ENCODE data around the gene CLDN10.
"Not testable (repeated sequence)": the region's sequence is repeated elsewhere in the genome, so short reads cannot be mapped to it uniquely, and the experiment has no call there.

Gene CLDN10, protein sequence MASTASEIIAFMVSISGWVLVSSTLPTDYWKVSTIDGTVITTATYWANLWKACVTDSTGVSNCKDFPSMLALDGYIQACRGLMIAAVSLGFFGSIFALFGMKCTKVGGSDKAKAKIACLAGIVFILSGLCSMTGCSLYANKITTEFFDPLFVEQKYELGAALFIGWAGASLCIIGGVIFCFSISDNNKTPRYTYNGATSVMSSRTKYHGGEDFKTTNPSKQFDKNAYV

GRCh38 chr13:95552539-95553441 is at the start of gene CLDN10:
CLDN10 (plus strand) TSS chr13:95552720; CDS start chr13:95552754, 34 bp downstream.
- FAIRE-seq = no peak
- DNase-seq (ENCODE audit: low spot score) = no peak

- DNase-seq (ENCODE audit: low spot score) = no peak
Observed at GRCh38 chr13:95503662-95504061, 48.9 kb upstream of the CLDN10 start.

GRCh38 chr13:95505265-95505664 is 47.3 kb upstream of the CLDN10 start:
- no peak for DNase-seq (ENCODE audit: low spot score)
- FAIRE-seq = no peak

More at GRCh38 chr13:95503662-95504061, 48.9 kb upstream of the CLDN10 start:
- no peak for FAIRE-seq

GRCh38 chr13:95505986-95506385 is 46.5 kb upstream of the CLDN10 start:
- DNase-seq (ENCODE audit: low spot score) (no peak), FAIRE-seq (no peak)

GRCh38 chr13:95507991-95508390 is 44.5 kb upstream of the CLDN10 start:
- FAIRE-seq = no peak
- no peak for DNase-seq (ENCODE audit: low spot score)

- no peak for FAIRE-seq
- DNase-seq (ENCODE audit: low spot score) = no peak
Observed at GRCh38 chr13:95508996-95509395, 43.5 kb upstream of the CLDN10 start.

DNA sequence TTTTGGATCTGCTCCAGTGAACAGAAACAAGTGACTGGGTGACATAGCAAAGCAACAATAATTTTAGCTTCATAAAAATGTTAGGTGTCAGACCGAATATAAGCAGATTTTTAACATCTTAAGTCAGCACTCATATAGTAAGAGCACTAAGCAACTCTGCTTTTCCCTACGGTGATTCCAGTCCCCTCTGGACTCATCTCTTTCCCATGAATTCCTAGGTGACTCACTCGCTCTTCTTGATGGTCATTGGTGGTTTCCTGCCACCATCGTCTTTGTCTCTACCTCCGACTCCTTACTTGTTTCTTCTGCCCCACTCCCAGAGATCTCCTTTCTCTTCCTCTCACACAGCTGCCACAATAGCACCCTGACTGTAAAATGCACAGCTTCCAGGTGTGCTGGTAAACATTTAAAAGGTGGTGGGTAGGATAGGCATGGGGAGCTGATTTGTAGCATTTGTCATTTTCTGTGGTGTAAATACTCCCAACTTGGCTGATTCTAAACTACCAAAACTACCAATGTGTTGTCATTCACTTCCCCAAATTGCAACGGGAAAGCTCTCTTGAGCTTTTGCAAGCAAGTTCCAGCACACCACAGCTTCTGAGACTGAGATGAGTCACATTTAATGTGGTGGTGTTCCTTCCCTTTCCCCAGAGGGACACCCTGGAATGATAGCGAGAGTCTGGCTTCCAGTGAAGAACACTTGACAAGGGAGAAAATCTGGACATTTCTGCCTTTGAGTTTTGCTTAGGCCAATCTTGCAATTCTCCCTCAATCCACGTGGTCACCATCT is 42.8 kb upstream of the CLDN10 start:
- FAIRE-seq (no peak), DNase-seq (ENCODE audit: low spot score) (peak; percentile 38)

- FAIRE-seq (no peak), DNase-seq (ENCODE audit: low spot score) (no peak)
Observed at GRCh38 chr13:95510950-95511349, 41.6 kb upstream of the CLDN10 start.

- no peak for FAIRE-seq
Observed at GRCh38 chr13:95512424-95512823, 40.1 kb upstream of the CLDN10 start.

GRCh38 chr13:95512957-95513356 is 39.6 kb upstream of the CLDN10 start:
- no peak for DNase-seq (ENCODE audit: low spot score)
- FAIRE-seq = no peak

More at GRCh38 chr13:95512424-95512823, 40.1 kb upstream of the CLDN10 start:
- DNase-seq (ENCODE audit: low spot score) = no peak

DNA sequence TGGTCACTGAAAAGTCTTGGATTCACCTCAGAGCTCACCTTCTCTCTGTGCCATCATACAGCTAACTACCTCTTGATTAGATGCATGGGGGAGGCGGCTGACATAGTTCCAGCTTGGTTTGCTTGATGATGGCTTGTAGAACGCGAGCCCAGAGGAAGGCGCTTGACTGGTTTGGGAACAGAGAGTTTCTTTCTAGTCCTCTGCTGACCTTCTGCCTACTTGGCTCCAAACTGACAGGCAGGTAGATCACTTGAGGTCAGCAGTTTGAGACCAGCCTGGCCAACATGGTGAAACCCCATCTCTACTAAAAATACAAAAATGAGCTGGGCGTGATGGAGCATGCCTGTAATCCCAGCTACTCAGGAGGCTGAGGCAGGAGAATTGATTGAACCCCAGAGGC is 36.9 kb upstream of the CLDN10 start:
- not testable (repeated sequence) for FAIRE-seq; DNase-seq (ENCODE audit: low spot score)

GRCh38 chr13:95516021-95516420 is 36.5 kb upstream of the CLDN10 start:
- no peak for DNase-seq (ENCODE audit: low spot score)

DNA sequence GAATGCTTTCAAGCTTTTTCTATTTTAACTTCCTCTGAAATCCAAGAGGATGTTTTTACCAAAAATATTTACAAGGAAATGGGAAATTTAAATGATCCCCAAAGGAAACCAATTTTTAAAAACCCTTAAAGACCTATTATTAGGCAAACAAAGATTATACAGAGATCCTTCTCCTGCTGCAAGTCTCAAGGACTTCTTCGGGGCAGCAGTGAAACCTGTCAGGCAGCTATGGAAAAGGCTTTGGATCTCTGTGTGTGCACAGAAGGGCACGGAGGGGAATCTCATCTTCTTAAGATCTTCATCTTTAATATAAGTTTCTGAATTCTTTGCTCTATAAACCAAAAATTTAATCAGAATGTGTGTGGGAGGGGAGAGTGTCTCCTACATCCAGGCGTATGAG is 36.0 kb upstream of the CLDN10 start:
- DNase-seq (ENCODE audit: low spot score) (no peak), FAIRE-seq (no peak)

More at GRCh38 chr13:95516021-95516420, 36.5 kb upstream of the CLDN10 start:
- FAIRE-seq = no peak

GRCh38 chr13:95523598-95523997 is 28.9 kb upstream of the CLDN10 start:
- DNase-seq (ENCODE audit: low spot score) = no peak
- FAIRE-seq = no peak

GRCh38 chr13:95524264-95524901 is 28.1 kb upstream of the CLDN10 start:
- no peak for FAIRE-seq
- no peak for DNase-seq (ENCODE audit: low spot score)

DNA sequence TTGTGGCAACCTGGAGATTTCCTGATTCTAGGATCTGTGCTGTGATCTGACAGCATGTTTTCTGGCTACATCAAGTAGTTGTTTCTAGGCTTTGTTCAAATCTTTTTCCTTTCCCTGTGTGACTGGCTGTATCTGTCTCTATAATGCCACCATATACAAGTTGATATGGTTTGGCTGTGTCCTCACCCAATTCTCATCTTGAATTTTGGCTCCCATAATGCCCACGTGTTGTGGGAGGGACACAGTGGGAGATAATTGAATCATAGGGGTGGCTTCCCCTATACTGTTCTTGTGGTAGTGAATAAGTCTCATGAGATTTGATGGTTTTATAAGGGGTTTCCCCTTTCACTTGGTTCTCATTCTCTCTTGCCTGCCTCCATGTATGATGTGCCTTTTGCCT is 24.6 kb upstream of the CLDN10 start:
- DNase-seq (ENCODE audit: low spot score) = no peak
- no peak for FAIRE-seq

DNA sequence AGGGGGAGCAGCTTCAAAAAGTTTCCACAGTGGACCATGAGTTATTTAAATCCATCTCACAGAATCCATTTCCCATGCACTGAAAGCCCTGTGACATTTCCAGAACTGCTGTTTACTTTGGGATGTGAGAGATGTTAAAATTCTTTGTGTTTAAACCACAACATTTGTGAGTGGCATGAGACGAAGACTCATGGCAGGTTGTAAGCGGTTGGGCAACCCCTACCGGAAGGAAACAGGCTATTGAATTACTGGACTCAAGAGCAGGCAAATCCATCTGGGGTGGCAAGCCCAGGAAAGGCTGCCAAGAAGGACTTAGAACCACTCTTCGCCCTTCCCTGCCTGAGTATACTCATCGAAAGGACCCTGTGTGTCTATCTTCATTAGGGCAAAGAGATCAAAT is 22.3 kb upstream of the CLDN10 start:
- DNase-seq (ENCODE audit: low spot score) (peak; percentile 44), FAIRE-seq (no peak)

- DNase-seq (ENCODE audit: low spot score) (no peak), FAIRE-seq (no peak)
Observed at GRCh38 chr13:95533545-95534160, 18.9 kb upstream of the CLDN10 start.

- FAIRE-seq (no peak), DNase-seq (ENCODE audit: low spot score) (peak; percentile 44)
Observed at GRCh38 chr13:95535243-95535642, 17.3 kb upstream of the CLDN10 start.

GRCh38 chr13:95536632-95537241 is 15.8 kb upstream of the CLDN10 start:
- FAIRE-seq = no peak
- no peak for DNase-seq (ENCODE audit: low spot score)
